AG20443 (cell line): ENCODE results near the gene TNN.

Experiments used
- DNase-seq: peaks from one replicate; pipeline ENCODE4 v3.0.0; 2012; ENCODE audit warnings: low spot score, mixed read lengths

The TNN gene

GRCh38 chr1:175178456-175178855, 110.8 kb downstream of the TNN start:
- DNase-seq: no peak

DNA sequence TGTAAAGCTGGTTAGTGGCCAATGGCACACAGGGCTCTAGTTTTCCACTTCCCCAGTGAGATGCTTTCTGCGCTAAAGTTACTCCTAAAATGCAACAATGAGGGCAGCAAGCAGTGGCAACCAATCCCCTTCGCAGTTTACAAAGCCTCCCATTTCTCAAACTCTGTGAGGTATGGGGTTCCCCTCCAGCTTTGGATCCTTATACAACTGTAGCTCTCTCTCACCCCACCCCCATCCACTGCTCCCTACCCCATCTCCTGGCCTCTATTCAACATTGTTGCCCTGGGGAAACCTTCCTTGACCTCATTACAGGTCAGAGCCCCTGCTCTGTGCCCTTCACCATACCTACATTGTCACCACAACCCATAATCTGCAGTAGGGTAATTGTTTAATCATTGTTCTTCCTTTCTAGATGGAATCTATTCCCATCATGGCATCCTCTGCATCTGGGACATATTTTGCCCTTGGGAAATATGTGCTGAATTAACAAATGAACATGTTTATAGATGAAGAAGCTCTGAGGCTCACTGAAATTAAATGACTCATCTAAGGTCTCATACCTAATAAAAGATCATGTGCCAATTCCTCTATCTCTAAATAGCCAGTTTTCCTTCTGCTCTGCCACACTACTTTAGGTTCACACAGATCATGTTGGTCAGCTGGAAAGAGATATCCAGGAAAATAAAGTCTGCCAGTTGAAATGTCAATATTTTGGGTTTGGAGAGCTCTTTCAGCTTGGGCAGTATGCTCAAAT, 112.4 kb downstream of the TNN start:
- DNase-seq: no peak

DNA sequence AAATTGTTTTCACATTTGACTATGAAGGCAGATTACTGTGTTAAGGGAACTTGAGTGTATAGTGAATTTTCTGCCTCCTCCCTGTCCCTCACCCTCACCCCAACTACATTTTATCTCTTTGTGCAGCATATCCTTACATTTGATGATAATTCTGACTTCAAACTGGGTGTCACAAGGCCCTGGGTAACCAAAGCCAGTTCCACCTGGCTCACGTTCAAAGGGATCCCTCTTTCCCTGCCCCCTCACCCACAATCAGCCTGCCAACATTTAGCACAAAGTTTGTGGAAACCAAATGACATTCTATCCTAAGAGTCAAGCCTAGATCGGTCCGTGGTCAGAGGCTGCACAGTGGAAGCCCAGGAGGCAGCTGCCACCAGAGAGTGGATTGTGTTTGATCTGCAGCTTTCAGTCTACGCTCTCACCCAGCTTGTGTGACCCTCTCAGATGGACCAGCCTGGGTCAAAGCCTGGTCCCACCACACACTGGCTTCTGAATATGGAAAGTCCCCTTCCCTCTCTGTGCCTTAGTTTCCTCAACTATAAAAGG, 114.6 kb downstream of the TNN start:
- DNase-seq: no peak

- DNase-seq: no peak
These were observed 116.0 kb downstream of the TNN start for GRCh38 chr1:175183586-175183985.

GRCh38 chr1:175185903-175186302, 118.3 kb downstream of the TNN start:
- no peak for DNase-seq

- DNase-seq: no peak
These were observed 119.0 kb downstream of the TNN start for GRCh38 chr1:175186433-175187160.

DNA sequence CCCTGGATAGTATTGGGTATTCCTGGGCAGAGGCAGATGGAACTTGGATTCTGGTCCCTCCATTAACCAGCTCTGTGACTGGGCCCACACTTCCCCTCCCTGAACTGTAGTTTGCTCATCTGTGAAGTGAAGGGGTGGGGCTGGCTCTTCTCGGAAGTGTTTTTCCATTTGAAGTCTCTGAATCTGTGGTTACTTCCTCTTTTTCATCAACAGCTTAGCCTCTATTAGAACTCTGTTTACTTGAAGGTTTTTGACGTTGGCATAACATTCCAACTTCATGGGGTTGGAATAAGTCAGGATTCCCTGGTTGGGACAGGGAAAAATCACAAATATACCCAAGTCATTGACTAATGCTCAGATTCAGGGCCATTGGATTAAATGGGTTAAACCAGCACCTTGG, 121.3 kb downstream of the TNN start:
- no peak for DNase-seq

- DNase-seq: peak; percentile 31
These were observed 124.0 kb downstream of the TNN start for GRCh38 chr1:175191659-175192058.

DNA sequence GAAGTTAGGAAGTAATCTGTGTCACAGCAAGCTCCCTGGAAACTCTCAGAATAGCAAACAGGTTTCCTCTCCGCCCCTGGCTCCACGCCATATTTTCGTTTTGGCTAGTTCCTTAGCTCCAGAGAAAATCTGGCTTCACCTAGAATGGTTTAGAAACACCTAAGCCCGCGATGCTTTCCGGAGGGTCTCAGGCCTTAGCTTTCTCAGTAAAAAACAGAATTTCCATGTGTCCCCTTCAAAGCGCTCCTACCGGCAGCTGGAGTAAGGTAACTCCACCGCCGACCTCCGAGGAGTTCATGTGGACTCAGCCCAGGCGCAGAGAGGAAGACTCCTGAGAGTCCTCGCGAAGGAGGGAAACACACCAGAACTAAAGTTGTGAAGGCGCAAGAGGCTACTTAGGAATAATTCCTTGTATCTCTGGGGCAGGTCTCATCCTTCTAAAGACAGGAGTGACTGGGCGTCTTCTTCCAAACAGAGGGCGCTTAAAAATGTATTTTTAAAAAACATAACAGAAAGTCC, 124.5 kb downstream of the TNN start:
- DNase-seq: peak; percentile 38

GRCh38 chr1:175192630-175193526, 125.2 kb downstream of the TNN start, which contains the start of gene KIAA0040:
Gene KIAA0040, minus strand, starts transcription at chr1:175192776. Its CDS starts 31,763 bp downstream, at chr1:175161013.
- DNase-seq: peak; percentile 54

GRCh38 chr1:175193527-175193910, 125.9 kb downstream of the TNN start:
- DNase-seq: no peak

- DNase-seq: no peak
These were observed 127.6 kb downstream of the TNN start for GRCh38 chr1:175195281-175195680.

DNA sequence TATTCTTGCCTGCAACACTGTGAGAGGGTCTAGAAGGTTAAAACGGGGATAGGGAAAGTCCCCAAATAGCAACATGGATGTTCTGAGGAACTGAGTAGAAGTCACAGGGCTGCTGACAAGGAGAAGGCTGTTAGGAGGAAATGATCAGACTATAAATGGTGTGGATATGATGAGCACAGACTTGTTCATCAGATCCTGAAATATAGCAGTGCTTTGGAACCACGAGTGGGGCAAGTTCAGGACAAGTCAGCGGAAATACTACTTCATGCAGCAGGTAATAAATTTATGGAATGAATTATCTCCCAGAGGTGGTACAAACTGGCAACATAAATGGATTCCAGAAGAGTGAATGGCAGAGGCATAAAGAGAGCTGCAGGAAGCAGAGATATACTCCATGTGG, 128.2 kb downstream of the TNN start:
- DNase-seq: no peak

- no peak for DNase-seq
These were observed 129.9 kb downstream of the TNN start for GRCh38 chr1:175197531-175197930.
